ENCODE measurements around the gene FBN2. TPM values are rescaled to one million over a fixed set of nuclear protein-coding genes. Genes with fewer than 3 reads are reported as not detected.

Gene FBN2
- total RNA-seq, 1 donor from 2014 or later, result 6.6 TPM

- DNase-seq (ENCODE audit: low spot score, unreplicated experiment), result no peak
- no peaks in the 10 kb centered on the region for H3K4me1 Mint-ChIP-seq (ENCODE audit: low read depth)
- no peak for TF ChIP-seq CTCF (IDR thresholded peaks at IDR 0.05; ENCODE audit: unreplicated experiment)
- no peaks in the 10 kb centered on the region for H3K36me3 Mint-ChIP-seq (ENCODE audit: insufficient read depth)
- no peak overlapping the region for H3K4me3 Mint-ChIP-seq (ENCODE audit: low read depth)
- H3K27me3 Mint-ChIP-seq, result no peaks in the 10 kb centered on the region
- H3K9me3 Mint-ChIP-seq (ENCODE audit: low read depth), result peaks cover 3% of the 10 kb centered on the region
- H3K27ac Mint-ChIP-seq, result no peak overlapping the region
Measured at GRCh38 chr5:128574041-128574440, 36.0 kb upstream of the FBN2 start.

- H3K27me3 Mint-ChIP-seq, result no peaks in the 10 kb centered on the region
Measured at GRCh38 chr5:128572930-128573319, 34.9 kb upstream of the FBN2 start.

GRCh38 chr5:128572051-128572929 is 34.2 kb upstream of the FBN2 start:
- DNase-seq (ENCODE audit: low spot score, unreplicated experiment), result no peak
- no peak for TF ChIP-seq CTCF (IDR thresholded peaks at IDR 0.05; ENCODE audit: unreplicated experiment)
- Mint-ChIP-seq H3K9me3 (ENCODE audit: low read depth) (peaks cover 3% of the 10 kb centered on the region), H3K4me3 (ENCODE audit: low read depth) (no peak overlapping the region), H3K27ac (no peak overlapping the region), H3K4me1 (ENCODE audit: low read depth) (no peaks in the 10 kb centered on the region), H3K27me3 (peaks cover 3% of the 10 kb centered on the region), H3K36me3 (ENCODE audit: insufficient read depth) (no peaks in the 10 kb centered on the region)

More at GRCh38 chr5:128572930-128573319, 34.9 kb upstream of the FBN2 start:
- no peak for TF ChIP-seq CTCF (IDR thresholded peaks at IDR 0.05; ENCODE audit: unreplicated experiment)
- H3K27ac Mint-ChIP-seq, result no peak overlapping the region
- H3K4me1 Mint-ChIP-seq (ENCODE audit: low read depth), result no peaks in the 10 kb centered on the region
- DNase-seq (ENCODE audit: low spot score, unreplicated experiment), result no peak
- H3K4me3 Mint-ChIP-seq (ENCODE audit: low read depth), result no peak overlapping the region
- no peaks in the 10 kb centered on the region for H3K36me3 Mint-ChIP-seq (ENCODE audit: insufficient read depth)
- peaks cover 3% of the 10 kb centered on the region for H3K9me3 Mint-ChIP-seq (ENCODE audit: low read depth)

GRCh38 chr5:128566178-128566577 is 28.1 kb upstream of the FBN2 start:
- DNase-seq (ENCODE audit: low spot score, unreplicated experiment), result no peak
- Mint-ChIP-seq H3K4me1 (ENCODE audit: low read depth) (peaks cover 6% of the 10 kb centered on the region), H3K27me3 (peaks cover 3% of the 10 kb centered on the region), H3K4me3 (ENCODE audit: low read depth) (no peak overlapping the region), H3K9me3 (ENCODE audit: low read depth) (no peaks in the 10 kb centered on the region), H3K36me3 (ENCODE audit: insufficient read depth) (no peaks in the 10 kb centered on the region), H3K27ac (no peak overlapping the region)
- no peak for TF ChIP-seq CTCF (IDR thresholded peaks at IDR 0.05; ENCODE audit: unreplicated experiment)

GRCh38 chr5:128559300-128560297 is 21.6 kb upstream of the FBN2 start:
- Mint-ChIP-seq H3K36me3 (ENCODE audit: insufficient read depth) (no peaks in the 10 kb centered on the region), H3K27ac (no peak overlapping the region), H3K4me1 (ENCODE audit: low read depth) (no peaks in the 10 kb centered on the region), H3K4me3 (ENCODE audit: low read depth) (no peak overlapping the region), H3K9me3 (ENCODE audit: low read depth) (no peaks in the 10 kb centered on the region), H3K27me3 (no peaks in the 10 kb centered on the region)
- TF ChIP-seq CTCF (IDR thresholded peaks at IDR 0.05; ENCODE audit: unreplicated experiment), result no peak
- no peak for DNase-seq (ENCODE audit: low spot score, unreplicated experiment)
